ENCODE results near the gene FMR1. TPM values are rescaled to one million over a fixed set of nuclear protein-coding genes. Genes with fewer than 3 reads are reported as not detected.

Gene FMR1
- total RNA-seq, 2 donors from 2014 or later, result 18.1 to 18.3 TPM

DNA sequence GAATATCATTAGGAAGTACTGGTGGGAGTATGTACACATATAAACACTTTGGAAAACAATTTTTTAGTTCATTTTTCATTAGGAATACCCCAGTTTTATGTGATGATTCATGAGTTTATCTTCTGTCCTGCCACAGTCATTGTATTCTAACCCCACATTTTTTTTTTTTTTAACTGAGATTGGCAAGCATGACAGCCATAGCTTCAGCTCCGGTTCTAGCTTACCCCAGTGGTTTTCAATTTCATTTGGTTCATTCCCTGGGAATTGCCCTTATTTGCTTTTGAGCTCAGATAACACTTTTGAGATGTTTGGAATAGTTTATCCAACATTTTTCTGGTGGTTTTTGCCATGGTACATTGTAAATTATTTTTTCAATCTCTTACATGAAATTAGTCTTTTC is 21.0 kb upstream of the FMR1 start:
- H3K4me3 ChIP-seq, result no peak overlapping the region
- H3K36me3 ChIP-seq, result no peaks in the 10 kb centered on the region
- DNase-seq (ENCODE audit: low spot score), result no peak
- no peak overlapping the region for H3K27ac ChIP-seq
- H3K4me1 ChIP-seq, result no peaks in the 10 kb centered on the region
- H3K9me3 ChIP-seq, result no peaks in the 10 kb centered on the region
- TF ChIP-seq, protein P1, sequence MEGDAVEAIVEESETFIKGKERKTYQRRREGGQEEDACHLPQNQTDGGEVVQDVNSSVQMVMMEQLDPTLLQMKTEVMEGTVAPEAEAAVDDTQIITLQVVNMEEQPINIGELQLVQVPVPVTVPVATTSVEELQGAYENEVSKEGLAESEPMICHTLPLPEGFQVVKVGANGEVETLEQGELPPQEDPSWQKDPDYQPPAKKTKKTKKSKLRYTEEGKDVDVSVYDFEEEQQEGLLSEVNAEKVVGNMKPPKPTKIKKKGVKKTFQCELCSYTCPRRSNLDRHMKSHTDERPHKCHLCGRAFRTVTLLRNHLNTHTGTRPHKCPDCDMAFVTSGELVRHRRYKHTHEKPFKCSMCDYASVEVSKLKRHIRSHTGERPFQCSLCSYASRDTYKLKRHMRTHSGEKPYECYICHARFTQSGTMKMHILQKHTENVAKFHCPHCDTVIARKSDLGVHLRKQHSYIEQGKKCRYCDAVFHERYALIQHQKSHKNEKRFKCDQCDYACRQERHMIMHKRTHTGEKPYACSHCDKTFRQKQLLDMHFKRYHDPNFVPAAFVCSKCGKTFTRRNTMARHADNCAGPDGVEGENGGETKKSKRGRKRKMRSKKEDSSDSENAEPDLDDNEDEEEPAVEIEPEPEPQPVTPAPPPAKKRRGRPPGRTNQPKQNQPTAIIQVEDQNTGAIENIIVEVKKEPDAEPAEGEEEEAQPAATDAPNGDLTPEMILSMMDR (IDR thresholded peaks at IDR 0.05), result no peak
- no peaks in the 10 kb centered on the region for H3K27me3 ChIP-seq

DNA sequence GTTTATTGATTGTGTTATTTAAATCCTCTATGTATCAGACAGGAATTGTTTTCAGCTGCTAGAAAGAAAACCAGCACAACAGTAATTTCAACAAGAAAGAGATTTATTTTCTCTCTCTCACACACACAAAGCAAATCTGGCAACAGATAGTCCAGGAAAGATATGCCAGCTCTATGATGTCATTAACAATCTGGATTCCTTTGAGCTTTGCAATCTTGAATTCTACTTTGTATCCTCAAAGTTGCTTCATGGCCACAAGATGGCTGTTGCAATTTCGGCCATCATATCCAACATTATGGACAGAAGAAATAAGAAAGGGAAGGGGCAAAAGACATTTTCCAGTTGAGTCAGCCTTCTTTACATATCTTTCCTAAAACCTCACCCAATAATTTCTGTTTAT is 19.8 kb upstream of the FMR1 start:
- DNase-seq (ENCODE audit: low spot score), result no peak
- Histone ChIP-seq H3K4me3 (no peak overlapping the region), H3K36me3 (no peaks in the 10 kb centered on the region), H3K4me1 (no peaks in the 10 kb centered on the region), H3K27me3 (no peaks in the 10 kb centered on the region), H3K9me3 (no peaks in the 10 kb centered on the region), H3K27ac (no peak overlapping the region)
- TF ChIP-seq, protein P1 (IDR thresholded peaks at IDR 0.05), result no peak

DNA sequence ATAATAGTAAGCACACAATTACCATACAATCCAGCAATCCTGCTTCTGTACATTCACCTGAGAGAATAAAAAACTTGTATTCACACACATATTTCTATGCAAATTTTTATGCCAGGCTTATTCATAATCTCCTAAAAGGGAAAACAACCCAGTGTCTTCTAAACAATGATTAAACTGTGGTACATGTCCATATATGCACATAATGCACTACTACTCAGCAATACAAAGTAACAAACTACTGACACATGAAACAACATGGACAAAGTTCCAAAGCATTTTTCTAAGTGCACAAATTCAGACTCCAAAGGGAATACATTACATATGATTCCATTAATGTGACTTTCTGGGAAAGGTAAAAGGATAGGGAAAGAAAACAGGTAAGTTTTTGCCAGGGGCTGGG is 18.0 kb upstream of the FMR1 start:
- TF ChIP-seq, protein P1 (IDR thresholded peaks at IDR 0.05), result no peak
- Histone ChIP-seq H3K4me1 (no peaks in the 10 kb centered on the region), H3K36me3 (no peaks in the 10 kb centered on the region), H3K9me3 (no peaks in the 10 kb centered on the region), H3K27me3 (no peaks in the 10 kb centered on the region), H3K4me3 (no peak overlapping the region), H3K27ac (no peak overlapping the region)
- DNase-seq (ENCODE audit: low spot score), result no peak

DNA sequence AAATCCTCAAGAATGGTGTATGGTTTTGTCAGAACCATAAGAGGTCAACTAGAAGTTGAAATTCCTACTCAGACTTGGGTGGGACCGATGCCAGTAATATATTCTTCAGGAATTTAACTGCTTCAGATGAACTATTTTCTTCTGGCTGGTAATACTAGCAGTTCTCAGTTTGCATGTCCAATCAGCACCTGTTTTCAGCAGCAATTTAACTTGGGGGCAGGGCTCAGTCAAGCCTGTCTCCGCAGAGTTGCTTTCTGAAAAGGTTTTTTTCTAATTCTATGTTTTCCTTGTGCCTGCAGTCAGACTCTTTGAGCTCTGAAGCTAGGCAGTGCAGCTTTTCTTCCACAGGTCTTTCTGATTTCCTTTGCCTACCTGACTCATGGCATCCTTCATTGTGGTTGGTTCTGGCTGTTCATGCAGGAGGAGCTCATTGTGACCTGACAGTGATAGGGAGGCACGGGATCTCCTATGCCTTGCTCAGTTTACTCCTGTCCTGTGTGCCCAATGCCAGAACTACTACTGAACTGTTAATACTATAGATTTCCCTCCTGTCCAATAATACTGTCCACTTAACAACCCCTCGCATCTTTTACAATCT is 17.3 kb upstream of the FMR1 start:
- H3K9me3 ChIP-seq, result no peaks in the 10 kb centered on the region
- no peak overlapping the region for H3K4me3 ChIP-seq
- no peaks in the 10 kb centered on the region for H3K36me3 ChIP-seq
- no peaks in the 10 kb centered on the region for H3K27me3 ChIP-seq
- DNase-seq (ENCODE audit: low spot score), result no peak
- TF ChIP-seq, protein P1 (IDR thresholded peaks at IDR 0.05), result no peak
- H3K4me1 ChIP-seq, result no peaks in the 10 kb centered on the region
- H3K27ac ChIP-seq, result no peak overlapping the region

DNA sequence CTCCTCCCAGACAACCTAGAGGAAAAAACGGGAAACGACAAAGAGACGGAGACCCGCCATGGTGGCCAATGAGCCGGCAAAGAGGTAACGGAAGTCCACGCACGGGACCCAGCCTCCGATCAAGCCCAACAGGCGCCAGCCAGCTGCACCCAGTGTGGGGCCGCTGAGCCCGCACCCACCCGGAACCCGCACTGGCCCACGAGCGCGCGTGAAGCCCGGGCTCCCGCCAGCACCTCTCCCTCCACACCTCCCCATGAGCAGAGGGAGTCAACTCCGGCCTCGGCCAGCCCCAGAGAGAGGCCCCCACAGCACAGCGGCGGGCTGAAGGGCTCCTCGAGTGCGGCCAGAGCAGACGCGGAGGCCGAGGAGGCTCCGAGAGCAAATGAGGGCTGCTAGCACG is 14.6 kb upstream of the FMR1 start:
- Histone ChIP-seq H3K4me3 (no peak overlapping the region), H3K9me3 (no peaks in the 10 kb centered on the region), H3K27ac (no peak overlapping the region), H3K36me3 (no peaks in the 10 kb centered on the region), H3K4me1 (no peaks in the 10 kb centered on the region), H3K27me3 (no peaks in the 10 kb centered on the region)
- no peak for DNase-seq (ENCODE audit: low spot score)
- TF ChIP-seq, protein P1 (IDR thresholded peaks at IDR 0.05), result no peak

DNA sequence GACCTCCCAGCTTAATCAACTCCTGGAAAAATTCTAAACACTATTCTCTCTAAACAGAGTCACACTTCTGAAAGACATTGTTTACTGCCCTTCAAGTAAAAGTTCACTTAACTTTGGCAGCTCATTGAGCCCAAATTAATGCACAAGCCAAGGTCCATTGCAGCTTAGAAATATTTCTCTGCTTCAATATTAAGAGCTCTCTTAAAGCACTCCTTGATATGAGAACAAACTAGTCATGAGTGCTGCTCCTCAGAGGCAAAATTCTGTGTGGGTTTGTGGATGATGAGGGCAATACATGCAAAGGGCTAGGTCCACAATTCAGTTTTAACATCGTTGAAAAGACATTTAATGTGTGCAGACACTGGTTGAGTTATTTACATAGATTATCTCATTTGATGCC is 12.8 kb upstream of the FMR1 start:
- H3K9me3 ChIP-seq, result no peaks in the 10 kb centered on the region
- DNase-seq (ENCODE audit: low spot score), result no peak
- H3K4me1 ChIP-seq, result no peaks in the 10 kb centered on the region
- no peaks in the 10 kb centered on the region for H3K27me3 ChIP-seq
- TF ChIP-seq, protein P1 (IDR thresholded peaks at IDR 0.05), result no peak
- H3K4me3 ChIP-seq, result no peak overlapping the region
- no peaks in the 10 kb centered on the region for H3K36me3 ChIP-seq
- no peak overlapping the region for H3K27ac ChIP-seq
